Hematopoietic multipotent progenitor cell treated with erythropoietin and hydrocortisone succinate and interleukin-3 and kit ligand, for 15 days (in vitro differentiated cells): ENCODE data around the gene TMF1.

Experiments used
- DNase-seq: peaks from one replicate; pipeline ENCODE4 v3.0.0-alpha.2; 2015; ENCODE audit warnings: low spot score

The TMF1 gene

GRCh38 chr3:68977486-68978167, 74.5 kb downstream of the TMF1 start:
- no peak for DNase-seq

GRCh38 chr3:68974711-68975110, 77.4 kb downstream of the TMF1 start:
- no peak for DNase-seq

DNA sequence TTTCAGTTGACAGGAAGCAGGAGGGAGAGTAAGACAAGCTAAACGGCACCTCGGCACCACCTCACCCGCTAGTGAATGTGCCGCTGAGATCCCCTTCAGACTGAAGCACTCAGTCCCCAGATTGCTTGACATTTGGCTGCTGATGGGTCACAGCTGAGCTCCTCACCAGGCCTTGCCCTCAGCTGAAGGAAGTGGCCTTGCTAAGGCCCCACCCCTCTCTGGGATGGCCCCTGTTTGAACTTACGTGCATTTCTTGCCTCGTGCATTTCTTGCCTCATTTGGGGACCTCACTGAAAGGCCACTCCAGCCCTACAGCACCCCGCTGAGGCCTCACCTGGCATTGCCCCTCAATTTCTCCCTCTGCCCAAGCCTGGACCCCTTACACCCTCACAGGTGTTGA, 78.5 kb downstream of the TMF1 start:
- DNase-seq = no peak

- DNase-seq = peak; percentile 25
Observed at GRCh38 chr3:68972358-68972979, 79.7 kb downstream of the TMF1 start.
